Ishikawa (cell line): Measurements from ENCODE around the gene KRT36.

Experiments
- CEBPB ChIP-seq: IDR thresholded peaks from 2 replicates; pipeline ENCODE4 v1.6.1; 2012
- CREB1 ChIP-seq: IDR thresholded peaks from 2 replicates; pipeline ENCODE4 v1.6.1; 2012; ENCODE audit warnings: low read depth
- EGR1 ChIP-seq: IDR thresholded peaks from 2 replicates; pipeline ENCODE4 v1.6.1; 2012
- EP300 ChIP-seq: IDR thresholded peaks from 2 replicates; pipeline ENCODE4 v1.6.1; 2012; ENCODE audit warnings: borderline replicate concordance
- MAX ChIP-seq: IDR thresholded peaks from 2 replicates; pipeline ENCODE4 v1.6.1; 2012
- REST ChIP-seq: IDR thresholded peaks from 2 replicates; pipeline ENCODE4 v1.6.1; 2012; ENCODE audit warnings: low read depth, mild to moderate bottlenecking
- YY1 ChIP-seq: IDR thresholded peaks from 2 replicates; pipeline ENCODE4 v1.6.1; 2012; ENCODE audit warnings: low read depth

- TF ChIP-seq YY1, result no peak
- TF ChIP-seq MAX, result peak; percentile 51; the same call in 1 of the 2 replicates
- no peak for TF ChIP-seq CREB1
- peak; percentile 73; the same call in 1 of the 2 replicates for TF ChIP-seq EP300
- TF ChIP-seq REST, result no peak
- TF ChIP-seq EGR1, result no peak
- no peak for TF ChIP-seq CEBPB
These were observed 16.4 kb upstream of the KRT36 start for GRCh38 chr17:41505809-41506767.
